Caco-2 (cell line): ENCODE data around the gene SERTAD2. TPM values are rescaled to one million over a fixed set of nuclear protein-coding genes. Genes with fewer than 3 reads are reported as not detected.

Source experiments
- BruUV-seq: library from RNA; stranded (reverse); fragments of 400-500 nt; replicated peaks from 2 replicates; lab custom pipeline; 2021; lab: Mats Ljungman, UMichigan
- CTCF ChIA-PET: fragments of 300-600 bp; sonication (Branson Sonifier 250); formaldehyde crosslinking; loops from one replicate; lab custom pipeline; 2022; ENCODE audit warnings: antibody characterized with exemption; lab: Charles Lee
- POLR2A ChIA-PET: fragments of 300-600 bp; sonication (Branson Sonifier 250); formaldehyde crosslinking; loops from one replicate; lab custom pipeline; 2022; ENCODE audit warnings: antibody characterized with exemption; lab: Charles Lee
- DNase-seq, 2 experiments: peaks; one replicate each; pipeline versions ENCODE4 v3.0.0 to v3.0.0-alpha.2; 2020 to 2022
- H3K27me3 ChIP-seq: replicated peaks from 2 replicates; pipeline ENCODE4 v1.6.0; 2011; ENCODE audit warnings: low read length; ENCODE audit not compliant: control insufficient read depth, insufficient read depth
- H3K36me3 ChIP-seq: 2 replicates; pipeline ENCODE4 v1.5.1; 2011; ENCODE audit warnings: low read length; ENCODE audit not compliant: control insufficient read depth, insufficient read depth
- H3K4me1 ChIP-seq: fragments of 250-450 bp; sonication (Bioruptor Pico); 2 replicates; pipeline ENCODE4 v1.5.1; 2020; ENCODE audit warnings: mild to moderate bottlenecking
- H3K4me3 ChIP-seq: 2 replicates; pipeline ENCODE4 v1.5.1; 2011; ENCODE audit warnings: low read depth, mild to moderate bottlenecking, control low read depth, low read length
- H3K9me3 ChIP-seq: fragments of 250-450 bp; sonication (Bioruptor Pico); 2 replicates; pipeline ENCODE4 v1.5.1; 2020; ENCODE audit warnings: mild to moderate bottlenecking, moderate library complexity
- H3K27ac Mint-ChIP-seq: one replicate; pipeline ENCODE4 v1.8.0; 2022; ENCODE audit warnings: mixed read lengths; ENCODE audit not compliant: unreplicated experiment
- H3K27me3 Mint-ChIP-seq: one replicate; pipeline ENCODE4 v1.8.0; 2022; ENCODE audit warnings: mixed read lengths; ENCODE audit not compliant: insufficient read depth, unreplicated experiment
- H3K36me3 Mint-ChIP-seq: one replicate; pipeline ENCODE4 v1.8.0; 2022; ENCODE audit warnings: mild to moderate bottlenecking, mixed read lengths; ENCODE audit not compliant: insufficient read depth, unreplicated experiment
- H3K4me1 Mint-ChIP-seq: one replicate; pipeline ENCODE4 v1.8.0; 2022; ENCODE audit warnings: low read depth, mixed read lengths; ENCODE audit not compliant: unreplicated experiment
- H3K4me3 Mint-ChIP-seq: one replicate; pipeline ENCODE4 v1.8.0; 2022; ENCODE audit warnings: mild to moderate bottlenecking, moderate library complexity, mixed read lengths; ENCODE audit not compliant: unreplicated experiment
- H3K9me3 Mint-ChIP-seq: one replicate; pipeline ENCODE4 v1.8.0; 2022; ENCODE audit warnings: mixed read lengths; ENCODE audit not compliant: unreplicated experiment
- CTCF ChIP-seq, 2 experiments: fragments of 200-600 bp in 1 of 2; IDR thresholded peaks; 1 replicate in 1 of 2; 2 replicates in 1 of 2; pipeline versions ENCODE4 v1.5.1 to v1.8.0; 2011 to 2022; ENCODE audit warnings: antibody characterized with exemption in 1 of 2, control low read depth in 1 of 2, inconsistent platforms in 1 of 2, low read depth in 1 of 2, low read length in 1 of 2, mild to moderate bottlenecking in 1 of 2, moderate library complexity in 1 of 2; ENCODE audit not compliant: insufficient read depth in 1 of 2, severe bottlenecking in 1 of 2, unreplicated experiment in 1 of 2
- intact Hi-C: fragments of 100-400 bp; cut with micrococcal nuclease; formaldehyde crosslinking; loops from one replicate; pipeline ENCODE4 v1.10.0; 2022; ENCODE audit not compliant: unreplicated experiment
- total RNA-seq: library from RNA; stranded (reverse); gene quantifications from 2 replicates; pipeline ENCODE4 v1.2.3, GENCODE V29; 2022

SERTAD2 gene
- total RNA-seq, 1 experiment from 2014 or later, result 25.8 TPM

- BruUV-seq, result no TSS peak
- Histone ChIP-seq H3K4me3 (no peak overlapping the region), H3K27me3 (no peaks in the 10 kb centered on the region), H3K4me1 (peaks cover 21% of the 10 kb centered on the region), H3K36me3 (no peaks in the 10 kb centered on the region), H3K9me3 (no peaks in the 10 kb centered on the region)
- ChIA-PET CTCF (interaction anchor here (0.9 to 2.6 kb wide), 3 partner anchors 19 to 84 kb away, joined by 3 to 11 read pairs (median 6); no protein-coding TSS in a partner anchor), POLR2A (interaction anchor here (1.1 kb wide), 1 partner anchor 47 kb away, joined by 4 read pairs; the partner anchor contains the start of gene SERTAD2)
- TF ChIP-seq CTCF (IDR thresholded peaks at IDR 0.05; ENCODE audit: insufficient read depth in 1 of 2, low read depth in 1 of 2, low read length in 1 of 2, severe bottlenecking in 1 of 2, unreplicated experiment in 1 of 2), result no peak
- Mint-ChIP-seq H3K4me1 (peaks cover 14% of the 10 kb centered on the region), H3K27ac (no peak overlapping the region), H3K27me3 (no peaks in the 10 kb centered on the region), H3K9me3 (peaks cover 15% of the 10 kb centered on the region), H3K4me3 (peak overlapping the region; percentile 41), H3K36me3 (no peaks in the 10 kb centered on the region)
- intact Hi-C loops, result no loop called here
- DNase-seq, result peak in 1 of 2 experiments; percentile 42
Observed at GRCh38 chr2:64606479-64607363, 47.0 kb downstream of the SERTAD2 start.

- Mint-ChIP-seq H3K9me3 (peaks cover 15% of the 10 kb centered on the region), H3K27me3 (no peaks in the 10 kb centered on the region), H3K4me1 (peaks cover 20% of the 10 kb centered on the region), H3K36me3 (no peaks in the 10 kb centered on the region), H3K4me3 (peak overlapping the region; percentile 41), H3K27ac (no peak overlapping the region)
- ChIA-PET POLR2A (no interaction called here), CTCF (interaction anchor here (1.2 to 2.6 kb wide), 2 partner anchors 11 to 19 kb away, joined by 3 to 11 read pairs; no protein-coding TSS in a partner anchor)
- no peak overlapping the region for H3K4me3 ChIP-seq
- intact Hi-C loops, result no loop called here
- no peaks in the 10 kb centered on the region for H3K9me3 ChIP-seq
- peaks cover 25% of the 10 kb centered on the region for H3K4me1 ChIP-seq
- no peaks in the 10 kb centered on the region for H3K27me3 ChIP-seq
- TF ChIP-seq CTCF (IDR thresholded peaks at IDR 0.05; ENCODE audit: insufficient read depth in 1 of 2, low read depth in 1 of 2, low read length in 1 of 2, severe bottlenecking in 1 of 2, unreplicated experiment in 1 of 2), result no peak
- H3K36me3 ChIP-seq, result no peaks in the 10 kb centered on the region
- no peak for DNase-seq
- BruUV-seq, result no TSS peak
Observed at GRCh38 chr2:64605991-64606478, 47.7 kb downstream of the SERTAD2 start.

GRCh38 chr2:64605026-64605471, 48.7 kb downstream of the SERTAD2 start:
- Mint-ChIP-seq H3K27ac (no peak overlapping the region), H3K4me1 (peaks cover 22% of the 10 kb centered on the region), H3K9me3 (peaks cover 15% of the 10 kb centered on the region), H3K36me3 (no peaks in the 10 kb centered on the region), H3K4me3 (no peak overlapping the region), H3K27me3 (no peaks in the 10 kb centered on the region)
- POLR2A ChIA-PET, result no interaction called here
- CTCF ChIA-PET, result interaction anchor here (1.2 kb wide), 1 partner anchor 12 kb away, joined by 3 read pairs; no protein-coding TSS in a partner anchor
- TF ChIP-seq CTCF (IDR thresholded peaks at IDR 0.05; ENCODE audit: insufficient read depth in 1 of 2, low read depth in 1 of 2, low read length in 1 of 2, severe bottlenecking in 1 of 2, unreplicated experiment in 1 of 2), result no peak
- Histone ChIP-seq H3K27me3 (no peaks in the 10 kb centered on the region), H3K4me1 (peaks cover 28% of the 10 kb centered on the region), H3K4me3 (no peak overlapping the region), H3K9me3 (no peaks in the 10 kb centered on the region), H3K36me3 (no peaks in the 10 kb centered on the region)
- intact Hi-C loops, result no loop called here
- no peak for DNase-seq
- BruUV-seq, result no TSS peak
